H9 (cell line): ENCODE data around the gene TNC. TPM values are rescaled to one million over a fixed set of nuclear protein-coding genes. Genes with fewer than 3 reads are reported as not detected.

Experiments used
- DNase-seq: peaks from one replicate; pipeline ENCODE4 v3.0.0-alpha.2; 2017
- H2AFZ ChIP-seq: one replicate; pipeline ENCODE4 v1.6.1; 2013; ENCODE audit warnings: mild to moderate bottlenecking, low read length, control low read depth, moderate library complexity
- H2AK5ac ChIP-seq: 2 replicates; pipeline ENCODE4 v1.6.1; 2013; ENCODE audit warnings: low read length, control low read depth, mixed read lengths; ENCODE audit not compliant: insufficient read length
- H2BK120ac ChIP-seq: one replicate; pipeline ENCODE4 v1.6.1; 2013; ENCODE audit warnings: low read depth, mild to moderate bottlenecking, low read length, control low read depth, inconsistent platforms; ENCODE audit not compliant: poor library complexity, severe bottlenecking
- H2BK12ac ChIP-seq: 2 replicates; pipeline ENCODE4 v1.6.1; 2013; ENCODE audit warnings: low read length, control low read depth, mixed read lengths, low read depth; ENCODE audit not compliant: insufficient read length
- H2BK15ac ChIP-seq: 2 replicates; pipeline ENCODE4 v1.6.1; 2013; ENCODE audit warnings: low read depth, low read length, control low read depth
- H2BK20ac ChIP-seq: one replicate; pipeline ENCODE4 v1.6.1; 2013; ENCODE audit warnings: low read depth, mild to moderate bottlenecking, low read length, control low read depth, inconsistent platforms; ENCODE audit not compliant: poor library complexity, severe bottlenecking
- H2BK5ac ChIP-seq: 2 replicates; pipeline ENCODE4 v1.6.1; 2013; ENCODE audit warnings: low read length, control low read depth, mixed read lengths; ENCODE audit not compliant: insufficient read length
- H3K14ac ChIP-seq: 2 replicates; pipeline ENCODE4 v1.6.1; 2013; ENCODE audit warnings: low read length, control low read depth; ENCODE audit not compliant: insufficient read depth
- H3K18ac ChIP-seq: 2 replicates; pipeline ENCODE4 v1.6.1; 2013; ENCODE audit warnings: low read depth, mild to moderate bottlenecking, mixed read lengths, low read length, control low read depth; ENCODE audit not compliant: insufficient read length
- H3K23ac ChIP-seq: 2 replicates; pipeline ENCODE4 v1.6.1; 2013; ENCODE audit warnings: low read length, control low read depth, mixed read lengths, low read depth; ENCODE audit not compliant: insufficient read length
- H3K23me2 ChIP-seq: 2 replicates; pipeline ENCODE4 v1.6.1; 2013; ENCODE audit warnings: low read depth, mild to moderate bottlenecking, mixed read lengths, low read length, control low read depth; ENCODE audit not compliant: insufficient read length, poor library complexity, severe bottlenecking
- H3K27ac ChIP-seq: 2 replicates; pipeline ENCODE4 v1.5.1; 2013; ENCODE audit warnings: low read length, control low read depth, mixed read lengths, low read depth; ENCODE audit not compliant: insufficient read length
- H3K27me3 ChIP-seq: 2 replicates; pipeline ENCODE4 v1.6.1; 2013; ENCODE audit warnings: low read length, control low read depth, inconsistent platforms; ENCODE audit not compliant: insufficient read depth
- H3K4ac ChIP-seq: 2 replicates; pipeline ENCODE4 v1.6.1; 2013; ENCODE audit warnings: low read depth, mild to moderate bottlenecking, control low read depth, inconsistent platforms, low read length, moderate library complexity
- H3K4me1 ChIP-seq: 2 replicates; pipeline ENCODE4 v1.6.1; 2013; ENCODE audit warnings: low read length, control low read depth, inconsistent platforms; ENCODE audit not compliant: insufficient read depth
- H3K4me2 ChIP-seq: 2 replicates; pipeline ENCODE4 v1.6.1; 2013; ENCODE audit warnings: low read length, control low read depth, mixed read lengths; ENCODE audit not compliant: insufficient read length, insufficient read depth
- H3K56ac ChIP-seq: 2 replicates; pipeline ENCODE4 v1.6.1; 2013; ENCODE audit warnings: low read depth, mild to moderate bottlenecking, mixed read lengths, low read length, control low read depth; ENCODE audit not compliant: insufficient read length
- H3K79me1 ChIP-seq: 2 replicates; pipeline ENCODE4 v1.6.1; 2013; ENCODE audit warnings: low read depth, mild to moderate bottlenecking, moderate library complexity, low read length, control low read depth, inconsistent platforms; ENCODE audit not compliant: insufficient read depth, poor library complexity, severe bottlenecking
- H3K79me2 ChIP-seq: 2 replicates; pipeline ENCODE4 v1.6.1; 2013; ENCODE audit warnings: low read length, control low read depth, inconsistent platforms; ENCODE audit not compliant: insufficient read depth
- H3K9ac ChIP-seq: 2 replicates; pipeline ENCODE4 v1.6.1; 2013; ENCODE audit warnings: low read length, control low read depth, mixed read lengths; ENCODE audit not compliant: insufficient read length; ENCODE audit errors: extremely low read depth
- H3K9me3 ChIP-seq: one replicate; pipeline ENCODE4 v1.6.1; 2013; ENCODE audit warnings: low read depth, low read length, inconsistent platforms; ENCODE audit not compliant: control insufficient read depth
- H3T11ph ChIP-seq: one replicate; pipeline ENCODE4 v1.6.1; 2013; ENCODE audit warnings: mild to moderate bottlenecking, low read length, control low read depth, inconsistent platforms
- H4K20me1 ChIP-seq: one replicate; pipeline ENCODE4 v1.6.1; 2013; ENCODE audit not compliant: control insufficient read depth, insufficient read length, insufficient read depth
- H4K5ac ChIP-seq: 2 replicates; pipeline ENCODE4 v1.6.1; 2013; ENCODE audit warnings: low read depth, mild to moderate bottlenecking, mixed read lengths, low read length, control low read depth; ENCODE audit not compliant: insufficient read length
- H4K8ac ChIP-seq: replicated peaks from 2 replicates; pipeline ENCODE4 v1.6.1; 2013; ENCODE audit warnings: low read length, control low read depth, mixed read lengths, low read depth; ENCODE audit not compliant: insufficient read length
- H4K91ac ChIP-seq: 2 replicates; pipeline ENCODE4 v1.6.1; 2013; ENCODE audit warnings: low read depth, mild to moderate bottlenecking, moderate library complexity, mixed read lengths, low read length, control low read depth; ENCODE audit not compliant: insufficient read length
- H3K27ac Mint-ChIP-seq, 3 experiments: 2 replicates in 2 of 3; 3 replicates in 1 of 3; pipeline ENCODE4 v1.8.0; 2020 to 2021; ENCODE audit warnings: mixed read lengths in 3 of 3, mild to moderate bottlenecking in 1 of 3, moderate library complexity in 1 of 3
- H3K27me3 Mint-ChIP-seq: 2 replicates; pipeline ENCODE4 v1.8.0; 2021; ENCODE audit warnings: low read depth, mild to moderate bottlenecking, moderate library complexity, mixed read lengths
- H3K36me3 Mint-ChIP-seq, 3 experiments: 2 replicates in 2 of 3; 3 replicates in 1 of 3; pipeline ENCODE4 v1.8.0; 2020 to 2021; ENCODE audit warnings: low read depth in 3 of 3, mixed read lengths in 3 of 3; ENCODE audit not compliant: insufficient read depth in 1 of 3
- H3K4me1 Mint-ChIP-seq, 2 experiments: 2 replicates each; pipeline ENCODE4 v1.8.0; 2020; ENCODE audit warnings: mixed read lengths in 2 of 2
- H3K4me3 Mint-ChIP-seq, 2 experiments: 2 replicates in 1 of 2; 3 replicates in 1 of 2; pipeline ENCODE4 v1.8.0; 2020 to 2021; ENCODE audit warnings: mild to moderate bottlenecking in 2 of 2, mixed read lengths in 2 of 2, moderate library complexity in 1 of 2
- H3K9me3 Mint-ChIP-seq, 2 experiments: 2 replicates in 1 of 2; 3 replicates in 1 of 2; pipeline ENCODE4 v1.8.0; 2020; ENCODE audit warnings: mild to moderate bottlenecking in 2 of 2, mixed read lengths in 2 of 2, moderate library complexity in 1 of 2
- CTCF ChIP-seq: fragments of 200-600 bp; sonication (generic); conservative IDR thresholded peaks from 3 replicates; pipeline ENCODE4 v1.8.0; 2021; ENCODE audit warnings: antibody characterized with exemption, mild to moderate bottlenecking
- WGBS: extraction: QIAGEN DNeasy Blood & Tissue Kit; methylation state at CpG from one replicate; pipeline ENCODE4 v1.1.7; 2013; ENCODE audit warnings: missing lambda C conversion rate, low lambda C conversion rate, mixed read lengths; ENCODE audit not compliant: insufficient read length; ENCODE audit errors: extremely low coverage; 5-methylcytosine and 5-hydroxymethylcytosine counted together
- total RNA-seq: library from RNA; stranded (reverse); gene quantifications from 2 replicates; pipeline ENCODE4 v1.2.1, GENCODE V29; 2021

TNC gene
- total RNA-seq, 1 experiment from 2014 or later: 0.63 TPM

GRCh38 chr9:115039516-115040120 is 78.3 kb downstream of the TNC start:
- Histone ChIP-seq H3K4ac (no peak overlapping the region), H3K23ac (no peak overlapping the region), H3K79me2 (no peaks in the 10 kb centered on the region), H3K14ac (no peak overlapping the region), H2AK5ac (no peak overlapping the region), H3K4me2 (no peak overlapping the region), H4K8ac (no peak overlapping the region), H4K20me1 (no peaks in the 10 kb centered on the region), H3K9me3 (no peaks in the 10 kb centered on the region), H3K9ac (no peak overlapping the region), H2BK15ac (no peak overlapping the region), H3T11ph (no peak overlapping the region), H3K56ac (no peak overlapping the region), H3K27ac (no peak overlapping the region), H3K4me1 (no peaks in the 10 kb centered on the region), H3K18ac (no peak overlapping the region), H3K27me3 (no peaks in the 10 kb centered on the region), H2BK120ac (no peak overlapping the region), H2BK20ac (no peak overlapping the region), H2BK5ac (no peak overlapping the region), H2AFZ (no peak overlapping the region), H2BK12ac (no peak overlapping the region), H4K5ac (no peak overlapping the region), H3K23me2 (no peaks in the 10 kb centered on the region), H3K79me1 (no peaks in the 10 kb centered on the region), H4K91ac (no peak overlapping the region)
- H3K9me3 Mint-ChIP-seq: no peaks in the 10 kb centered on the region
- DNase-seq: no peak
- TF ChIP-seq CTCF: no peak
- no peak overlapping the region for H3K4me3 Mint-ChIP-seq
- no peaks in the 10 kb centered on the region for H3K36me3 Mint-ChIP-seq
- no peak overlapping the region for H3K27ac Mint-ChIP-seq
- H3K4me1 Mint-ChIP-seq: no peaks in the 10 kb centered on the region
- WGBS: no CpG with 5 or more reads among the region's 4 CpGs
- peaks cover 24% of the 10 kb centered on the region for H3K27me3 Mint-ChIP-seq
